Measurements from ENCODE around the gene FARSA. TPM values are rescaled to one million over a fixed set of nuclear protein-coding genes. Genes with fewer than 3 reads are reported as not detected.
A peak's percentile ranks its signal among the peaks of the same experiment; 100 is the strongest.
"Not testable (repeated sequence)": the region's sequence is repeated elsewhere in the genome, so short reads cannot be mapped to it uniquely, and the experiment has no call there.

The FARSA gene
- total RNA-seq, 1 experiment from 2014 or later, result 120 TPM

GRCh38 chr19:12943437-12944044, 10.0 kb upstream of the FARSA start:
- DNase-seq (ENCODE audit: low read depth), result no peak
- in situ Hi-C loops (cut with HindIII; ENCODE audit: low pct_unique_long_range_greater_than_20kb, low sequenced_read_pairs), result no loop called here

DNA sequence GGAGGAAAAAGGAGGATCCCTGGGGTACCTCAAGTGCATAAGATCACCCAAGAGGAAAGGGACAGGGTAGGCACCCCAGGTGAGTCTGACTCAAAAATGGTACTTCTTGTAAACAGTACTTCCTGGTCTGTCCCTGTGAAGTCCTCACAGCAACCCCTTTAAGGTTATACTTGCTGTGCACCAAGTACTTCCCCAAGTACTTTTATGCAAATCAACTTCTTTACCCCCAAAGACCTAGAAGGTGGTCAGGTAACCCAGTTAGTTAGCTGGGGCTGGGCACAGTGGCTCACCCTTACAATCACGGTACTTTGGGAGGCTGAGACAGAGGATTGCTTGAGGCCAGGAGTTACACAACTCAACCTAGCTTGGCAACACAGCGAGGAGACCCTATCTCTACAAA, 7.4 kb upstream of the FARSA start:
- DNase-seq (ENCODE audit: low read depth), result no peak
- in situ Hi-C loops (cut with HindIII; ENCODE audit: low pct_unique_long_range_greater_than_20kb, low sequenced_read_pairs), result no loop called here

GRCh38 chr19:12939975-12940423, 6.5 kb upstream of the FARSA start:
- in situ Hi-C loops (cut with HindIII; ENCODE audit: low pct_unique_long_range_greater_than_20kb, low sequenced_read_pairs), result no loop called here
- no peak for DNase-seq (ENCODE audit: low read depth)

- no peak for DNase-seq (ENCODE audit: low read depth)
- in situ Hi-C loops (cut with HindIII; ENCODE audit: low pct_unique_long_range_greater_than_20kb, low sequenced_read_pairs), result no loop called here
These were observed 5.5 kb upstream of the FARSA start for GRCh38 chr19:12938779-12939601.

DNA sequence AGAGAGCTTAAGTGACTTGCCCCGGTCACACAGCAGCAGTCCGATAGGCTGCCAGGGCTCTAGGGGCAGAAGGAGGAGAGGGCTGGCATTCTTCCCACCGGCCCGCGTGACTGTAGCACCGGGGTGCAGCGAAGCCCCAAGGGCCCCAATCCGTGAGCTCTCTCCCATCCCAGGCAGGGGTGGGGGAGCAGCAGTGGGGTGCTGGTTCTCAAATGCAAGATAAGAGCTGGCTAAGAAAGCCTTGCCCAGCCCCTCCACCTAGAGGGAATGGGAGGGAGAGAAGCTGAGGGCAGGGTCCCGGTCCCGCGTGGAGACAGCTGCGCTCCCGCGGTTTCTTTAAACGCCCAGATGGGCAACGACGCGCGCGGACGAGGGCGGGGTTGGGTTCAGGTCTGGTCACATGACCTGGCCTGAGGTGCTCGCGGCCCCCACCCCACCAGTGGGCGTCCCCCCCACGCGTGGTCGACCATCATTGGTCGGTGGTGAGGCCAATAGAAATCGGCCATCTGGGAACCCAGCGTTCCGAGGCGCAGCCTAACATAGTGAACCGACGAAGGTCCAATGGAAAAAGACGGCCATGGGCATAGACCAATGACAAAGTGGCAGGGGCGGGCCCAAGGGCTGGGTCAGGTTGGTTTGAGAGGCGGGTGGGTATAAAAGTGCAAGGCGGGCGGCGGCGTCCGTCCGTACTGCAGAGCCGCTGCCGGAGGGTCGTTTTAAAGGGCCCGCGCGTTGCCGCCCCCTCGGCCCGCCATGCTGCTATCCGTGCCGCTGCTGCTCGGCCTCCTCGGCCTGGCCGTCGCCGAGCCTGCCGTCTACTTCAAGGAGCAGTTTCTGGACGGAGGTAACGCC, 4.6 kb upstream of the FARSA start, which contains the start of gene CALR:
Gene CALR, plus strand, starts transcription at position 683 of the 852 bp plus-strand sequence. Its CDS starts 71 bp downstream, at position 754.
- peak; percentile 98 for DNase-seq (ENCODE audit: low read depth)
- in situ Hi-C loops (cut with HindIII; ENCODE audit: low pct_unique_long_range_greater_than_20kb, low sequenced_read_pairs), result no loop called here

DNA sequence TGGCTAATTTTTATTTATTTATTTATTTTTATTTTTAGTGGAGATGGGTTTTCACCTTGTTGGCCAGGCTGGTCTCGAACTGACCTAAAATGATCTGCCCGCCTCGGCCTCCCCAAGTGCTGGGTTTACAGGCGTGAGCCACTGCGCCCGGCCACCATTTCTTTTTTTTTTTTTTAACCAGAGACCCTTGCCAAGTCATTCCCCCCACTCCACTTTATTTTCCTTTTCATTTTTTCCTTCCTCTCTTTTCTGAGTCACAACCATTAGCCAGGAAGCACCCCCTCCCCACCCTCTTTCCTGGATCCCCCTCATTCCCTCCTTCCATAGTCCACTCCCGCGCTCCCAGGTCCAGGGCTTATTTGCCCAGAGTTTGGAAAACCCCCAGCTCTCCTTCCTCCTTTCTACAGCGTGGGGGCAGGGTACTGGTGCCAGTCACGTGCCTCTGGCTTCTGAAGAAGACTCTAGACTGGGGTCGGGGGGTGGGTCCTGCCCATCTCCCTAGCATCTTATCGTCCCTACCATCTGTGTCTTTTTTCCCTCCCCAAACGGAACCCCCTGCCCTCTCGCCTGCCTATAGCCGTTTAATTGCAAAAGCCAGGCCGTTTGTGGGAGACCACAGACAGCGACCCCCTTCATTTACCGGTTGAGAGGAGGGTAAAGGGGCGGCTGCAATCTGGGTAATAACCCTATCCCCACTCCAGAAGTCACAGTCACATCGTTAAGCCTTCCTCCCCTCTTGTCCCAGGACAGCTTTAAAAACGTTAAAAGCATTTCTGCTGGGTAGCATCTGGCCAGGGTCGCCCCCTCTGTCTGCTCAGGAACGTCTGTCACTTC, 3.8 kb upstream of the FARSA start:
- DNase-seq (ENCODE audit: low read depth), result peak; percentile 50
- in situ Hi-C loops (cut with HindIII; ENCODE audit: low pct_unique_long_range_greater_than_20kb, low sequenced_read_pairs), result no loop called here

GRCh38 chr19:12936582-12936981, 3.1 kb upstream of the FARSA start:
- in situ Hi-C loops (cut with HindIII; ENCODE audit: low pct_unique_long_range_greater_than_20kb, low sequenced_read_pairs), result no loop called here
- DNase-seq (ENCODE audit: low read depth), result no peak

DNA sequence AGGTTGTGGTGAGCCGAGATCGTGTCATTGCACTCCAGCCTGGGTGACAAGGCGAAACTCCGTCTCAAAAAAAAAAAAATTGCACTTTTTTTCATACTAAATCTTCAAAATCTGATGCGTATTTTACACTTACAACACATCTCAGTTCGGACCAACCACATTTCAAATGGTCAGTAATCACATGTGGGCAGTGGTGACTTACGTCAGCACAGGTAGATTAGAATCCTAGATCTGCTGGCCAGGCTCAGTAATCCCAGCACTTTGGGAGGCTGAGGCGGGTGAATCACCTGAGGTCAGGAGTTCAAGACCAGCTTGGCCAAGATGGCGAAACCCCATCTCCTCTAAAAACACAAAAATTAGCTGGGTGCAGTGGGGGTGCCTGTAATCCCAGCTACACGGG, 1.6 kb upstream of the FARSA start:
- DNase-seq (ENCODE audit: low read depth), result no peak
- in situ Hi-C loops (cut with HindIII; ENCODE audit: low pct_unique_long_range_greater_than_20kb, low sequenced_read_pairs), result no loop called here

- no peak for DNase-seq (ENCODE audit: low read depth)
- in situ Hi-C loops (cut with HindIII; ENCODE audit: low pct_unique_long_range_greater_than_20kb, low sequenced_read_pairs), result no loop called here
These were observed 872 bp downstream of the FARSA start for GRCh38 chr19:12932392-12933286.

DNA sequence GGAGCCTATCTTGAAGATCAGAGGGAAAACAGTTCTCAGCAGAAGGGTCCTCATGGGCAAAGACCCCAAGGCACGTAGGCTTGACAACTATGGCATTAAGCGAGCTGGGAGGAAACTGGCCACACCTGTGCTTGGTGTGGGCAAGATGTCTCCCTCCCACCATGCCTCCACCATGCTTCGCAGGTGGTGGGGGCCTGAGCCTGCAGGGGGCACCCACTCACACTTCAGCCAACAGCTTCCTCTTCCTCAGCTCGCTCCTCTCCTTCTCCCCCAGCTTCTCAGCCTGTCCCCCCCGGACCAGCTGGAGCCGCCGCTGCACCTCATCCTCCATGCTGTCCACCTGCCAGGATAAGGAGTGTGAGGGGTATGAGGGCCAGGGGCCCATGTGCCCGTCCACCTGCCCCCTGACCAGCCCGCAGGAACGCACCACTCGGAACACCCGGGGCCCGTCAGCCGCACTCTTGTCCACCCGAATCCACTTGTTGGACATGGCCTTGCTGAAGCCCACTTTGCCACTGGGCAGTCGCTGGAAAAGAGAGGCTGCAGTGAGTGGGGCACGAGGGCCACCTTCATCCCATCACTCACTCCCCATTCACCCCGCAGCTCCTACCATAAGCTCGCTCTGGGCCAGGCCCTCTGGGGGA, 3.4 kb downstream of the FARSA start:
- in situ Hi-C loops (cut with HindIII; ENCODE audit: low pct_unique_long_range_greater_than_20kb, low sequenced_read_pairs), result no loop called here
- no peak for DNase-seq (ENCODE audit: low read depth)

DNA sequence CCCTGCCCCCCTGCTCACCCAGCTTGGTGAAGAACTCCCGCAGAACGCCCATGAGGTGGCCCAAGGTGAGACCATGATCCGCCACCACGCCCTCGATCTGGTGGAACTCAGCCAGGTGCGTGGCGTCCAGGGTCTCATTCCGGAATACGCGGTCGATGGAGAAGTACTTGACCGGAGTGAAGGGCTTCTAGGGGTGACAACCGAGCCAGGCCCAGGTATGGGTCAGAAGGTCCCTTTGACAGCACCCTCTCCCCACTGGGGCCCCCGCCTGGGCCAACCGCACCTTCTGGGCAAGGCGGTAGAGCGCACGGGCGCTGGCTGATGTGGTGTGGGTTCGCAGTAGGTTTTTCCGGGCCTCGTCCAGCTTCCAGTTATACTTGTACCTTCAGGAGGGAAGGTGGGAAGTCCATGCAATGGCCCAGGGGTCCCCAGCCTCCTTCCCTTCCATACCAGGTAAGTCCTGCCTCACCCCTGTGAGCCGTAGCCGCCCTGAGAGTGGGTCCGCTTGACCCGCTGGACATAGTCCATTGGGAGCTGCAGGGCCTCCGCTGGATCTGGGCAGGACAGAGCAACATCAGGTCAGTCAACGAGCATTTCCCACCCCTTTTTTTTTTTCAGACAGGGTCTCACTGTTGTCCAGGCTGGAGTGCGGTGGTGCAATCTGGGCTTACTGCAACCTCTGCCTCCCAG, 8.7 kb downstream of the FARSA start:
- no peak for DNase-seq (ENCODE audit: low read depth)
- in situ Hi-C loops (cut with HindIII; ENCODE audit: low pct_unique_long_range_greater_than_20kb, low sequenced_read_pairs), result no loop called here

DNA sequence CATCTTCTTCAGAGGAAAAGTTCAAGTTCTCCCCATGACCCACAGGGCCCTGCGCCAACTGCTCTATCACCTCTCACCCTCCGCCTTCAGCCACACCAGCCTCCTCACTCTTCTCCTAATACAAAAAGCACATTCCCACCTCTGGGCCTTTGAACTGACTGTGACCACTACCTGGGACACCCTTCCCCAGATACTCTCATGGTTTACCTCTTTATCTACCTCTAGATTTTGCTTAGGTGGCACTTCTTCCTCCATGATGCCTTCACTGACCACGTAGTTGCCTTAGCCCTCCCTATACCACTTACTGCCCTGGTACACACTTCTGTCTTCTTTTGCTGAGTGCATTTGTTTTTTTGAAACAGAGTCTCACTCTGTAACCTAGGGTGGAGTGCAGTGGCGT, 10.6 kb downstream of the FARSA start:
- in situ Hi-C loops (cut with HindIII; ENCODE audit: low pct_unique_long_range_greater_than_20kb, low sequenced_read_pairs), result no loop called here
- DNase-seq (ENCODE audit: low read depth), result no peak

- in situ Hi-C loops (cut with HindIII; ENCODE audit: low pct_unique_long_range_greater_than_20kb, low sequenced_read_pairs), result no loop called here
- DNase-seq (ENCODE audit: low read depth), result no peak
These were observed 12.5 kb downstream of the FARSA start for GRCh38 chr19:12921047-12921446.

DNA sequence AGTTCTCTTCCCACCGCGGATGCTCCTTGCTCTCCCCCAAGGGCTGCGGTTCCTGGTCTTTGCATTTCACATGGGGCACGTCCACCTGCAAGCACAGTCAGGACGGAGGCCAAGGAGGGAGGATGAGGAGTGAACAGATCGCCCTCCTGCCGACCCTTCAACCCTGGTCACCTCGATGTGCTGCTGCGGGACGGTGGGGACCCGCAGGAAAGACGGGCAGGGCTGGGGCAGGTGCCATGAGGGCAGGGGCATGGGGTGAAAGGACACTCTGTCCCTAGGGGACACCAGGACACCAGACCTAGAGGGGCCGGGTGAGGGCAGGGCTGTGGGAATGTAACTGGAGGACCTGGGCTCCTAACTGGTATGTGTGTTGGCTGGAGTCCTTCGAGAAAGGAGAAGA, 15.3 kb downstream of the FARSA start:
- in situ Hi-C loops (cut with HindIII; ENCODE audit: low pct_unique_long_range_greater_than_20kb, low sequenced_read_pairs), result no loop called here
- DNase-seq (ENCODE audit: low read depth), result no peak

GRCh38 chr19:12915860-12916259, 17.7 kb downstream of the FARSA start:
- DNase-seq (ENCODE audit: low read depth); in situ Hi-C loops (cut with HindIII; ENCODE audit: low pct_unique_long_range_greater_than_20kb, low sequenced_read_pairs): not testable (repeated sequence)

All from Caki2 (cell line).